Inferior parietal cortex (tissue), 1 donor: ENCODE data around the gene ICAM5.
A peak's percentile ranks its signal among the peaks of the same experiment; 100 is the strongest.

ENCODE experiments used
- DNase-seq: peaks from one replicate; pipeline ENCODE4 v3.0.0-alpha.2; 2016; ENCODE audit errors: extremely low spot score

Gene ICAM5

GRCh38 chr19:10290876-10291553 lies 1.3 kb downstream of the ICAM5 start:
- no peak for DNase-seq

- no peak for DNase-seq
Measured at GRCh38 chr19:10291554-10292205, 1.9 kb downstream of the ICAM5 start.

GRCh38 chr19:10292206-10292788 lies 2.5 kb downstream of the ICAM5 start:
- DNase-seq: no peak

GRCh38 chr19:10292789-10293636 lies 3.3 kb downstream of the ICAM5 start:
- DNase-seq: no peak

- DNase-seq: no peak
Measured at GRCh38 chr19:10293637-10294367, 4.0 kb downstream of the ICAM5 start.

GRCh38 chr19:10294368-10294697 lies 4.6 kb downstream of the ICAM5 start:
- no peak for DNase-seq

GRCh38 chr19:10295305-10295846 lies 5.6 kb downstream of the ICAM5 start:
- no peak for DNase-seq

- no peak for DNase-seq
Measured at GRCh38 chr19:10295847-10296591, 6.3 kb downstream of the ICAM5 start.

- DNase-seq: no peak
Measured at GRCh38 chr19:10299545-10300458, 10.1 kb downstream of the ICAM5 start.

GRCh38 chr19:10305139-10305806 lies 15.5 kb downstream of the ICAM5 start:
- DNase-seq: no peak

- DNase-seq: no peak
Measured at GRCh38 chr19:10306327-10306726, 16.6 kb downstream of the ICAM5 start.

GRCh38 chr19:10309423-10309822 lies 19.7 kb downstream of the ICAM5 start, which contains the start of gene ZGLP1:
ZGLP1 (minus strand) TSS chr19:10309815.
- no peak for DNase-seq

GRCh38 chr19:10315335-10316214 lies 25.8 kb downstream of the ICAM5 start, which contains the start of gene FDX2:
FDX2 (minus strand) TSS chr19:10316015; CDS start chr19:10315996, 19 bp downstream.
- DNase-seq: peak; percentile 92

- no peak for DNase-seq
Measured at GRCh38 chr19:10316229-10317044, 26.7 kb downstream of the ICAM5 start.

GRCh38 chr19:10317045-10317856 lies 27.5 kb downstream of the ICAM5 start:
- no peak for DNase-seq

GRCh38 chr19:10317857-10318462 lies 28.2 kb downstream of the ICAM5 start:
- no peak for DNase-seq
